Endothelial cell of umbilical vein (primary cell): ENCODE results near the gene ASS1. TPM values are rescaled to one million over a fixed set of nuclear protein-coding genes. Genes with fewer than 3 reads are reported as not detected.

ENCODE experiments used
- BruUV-seq: library from RNA; stranded (reverse); fragments of 400-500 nt; replicated peaks from 2 replicates; lab custom pipeline; 2021; lab: Mats Ljungman, UMichigan
- CTCF ChIA-PET: fragments of 300-600, 350-600 bp; sonication (Branson Sonifier 250); formaldehyde crosslinking; loops from one replicate; lab custom pipeline; 2021; ENCODE audit warnings: antibody characterized with exemption, inconsistent platforms; lab: Charles Lee
- POLR2A ChIA-PET: fragments of 300-600, 350-600 bp; sonication (Branson Sonifier 250); formaldehyde crosslinking; loops from one replicate; lab custom pipeline; 2021; ENCODE audit warnings: antibody characterized with exemption, inconsistent platforms; lab: Charles Lee
- DNase-seq: peaks from one replicate; pipeline ENCODE4 v3.0.0-alpha.2; 2011; ENCODE audit warnings: low read depth, low spot score
- FAIRE-seq: peaks from 2 replicates; lab custom pipeline; 2011; peaks lifted over from hg19 to GRCh38; lab: Jason Lieb, UNC
- H2AFZ ChIP-seq: 2 replicates; pipeline ENCODE4 v1.6.0; 2012; ENCODE audit warnings: low read depth, low read length, control low read depth, inconsistent platforms
- H3K27ac ChIP-seq: 2 replicates; pipeline ENCODE4 v1.5.1; 2011; ENCODE audit warnings: low read depth, mild to moderate bottlenecking, control low read depth, low read length, moderate library complexity; ENCODE audit not compliant: insufficient read depth
- H3K27me3 ChIP-seq, 2 experiments: 2 replicates each; pipeline versions ENCODE4 v1.6.0 to v1.6.1; 2011; ENCODE audit warnings: low read length in 2 of 2, mixed read lengths in 1 of 2; ENCODE audit not compliant: control insufficient read depth in 2 of 2, insufficient read depth in 2 of 2
- H3K36me3 ChIP-seq, 2 experiments: 2 replicates in 1 of 2; 3 replicates in 1 of 2; pipeline ENCODE4 v1.5.1; 2011; ENCODE audit warnings: low read length in 2 of 2, mild to moderate bottlenecking in 1 of 2, moderate library complexity in 1 of 2; ENCODE audit not compliant: control insufficient read depth in 2 of 2, insufficient read depth in 2 of 2; ENCODE audit errors: extremely low read depth in 1 of 2
- H3K4me1 ChIP-seq: 3 replicates; pipeline ENCODE4 v1.5.1; 2011; ENCODE audit warnings: mild to moderate bottlenecking, low read length; ENCODE audit not compliant: control insufficient read depth, insufficient read depth; ENCODE audit errors: extremely low read depth
- H3K4me2 ChIP-seq: 2 replicates; pipeline ENCODE4 v1.6.1; 2011; ENCODE audit warnings: low read length, control low read depth, mixed read lengths; ENCODE audit not compliant: insufficient read depth
- H3K4me3 ChIP-seq, 3 experiments: fragments of 200-600 bp in 1 of 3; sonication (generic), shearing (Covaris generic) in 1 of 3; replicated peaks in 1 of 3; 2 replicates each; pipeline ENCODE4 v1.5.1; 2011 to 2016; ENCODE audit warnings: control low read depth in 3 of 3, low read length in 3 of 3, mild to moderate bottlenecking in 2 of 3, inconsistent platforms in 1 of 3, low read depth in 1 of 3, moderate library complexity in 1 of 3; ENCODE audit not compliant: insufficient read depth in 1 of 3
- H3K79me2 ChIP-seq: 2 replicates; pipeline ENCODE4 v1.6.0; 2012; ENCODE audit warnings: low read length, inconsistent platforms; ENCODE audit not compliant: control insufficient read depth, insufficient read depth
- H3K9ac ChIP-seq: replicated peaks from 2 replicates; pipeline ENCODE3; 2011; ENCODE audit warnings: low read length, control low read depth; ENCODE audit not compliant: insufficient read depth; ENCODE audit errors: extremely low read depth
- H3K9me1 ChIP-seq: replicated peaks from 3 replicates; pipeline ENCODE4 v1.6.0; 2011; ENCODE audit warnings: mild to moderate bottlenecking, low read length; ENCODE audit not compliant: control insufficient read depth, insufficient read depth; ENCODE audit errors: extremely low read depth
- H3K9me3 ChIP-seq: replicated peaks from 2 replicates; pipeline ENCODE4 v1.5.1; 2012; ENCODE audit warnings: low read length, inconsistent platforms; ENCODE audit not compliant: control insufficient read depth, insufficient read depth
- H4K20me1 ChIP-seq: replicated peaks from 2 replicates; pipeline ENCODE3; 2011; ENCODE audit warnings: mild to moderate bottlenecking, low read length; ENCODE audit not compliant: control insufficient read depth, insufficient read depth; ENCODE audit errors: extremely low read depth
- CTCF ChIP-seq, 2 donors: IDR thresholded peaks; 1 replicate in 1 of 2; 2 replicates in 1 of 2; pipeline ENCODE4 v1.5.1; 2011; ENCODE audit warnings: low read length in 2 of 2, mild to moderate bottlenecking in 2 of 2, moderate library complexity in 2 of 2, control low read depth in 1 of 2, inconsistent platforms in 1 of 2, low read depth in 1 of 2; ENCODE audit not compliant: insufficient read depth in 1 of 2; ENCODE audit errors: extremely low read depth in 1 of 2
- EZH2 ChIP-seq: IDR thresholded peaks from 2 replicates; pipeline ENCODE4 v1.6.1; 2012; ENCODE audit warnings: borderline replicate concordance, low read depth, mild to moderate bottlenecking, moderate library complexity, low read length, inconsistent platforms; ENCODE audit not compliant: severe bottlenecking
- FOS ChIP-seq: IDR thresholded peaks from 2 replicates; pipeline ENCODE4 v1.6.1; 2011; ENCODE audit warnings: mild to moderate bottlenecking, low read length, moderate library complexity, borderline replicate concordance; ENCODE audit not compliant: insufficient read depth
- GATA2 ChIP-seq: IDR thresholded peaks from 2 replicates; pipeline ENCODE4 v1.7.0; 2011; ENCODE audit warnings: low read depth, mild to moderate bottlenecking, moderate library complexity, mixed read lengths, low read length; ENCODE audit not compliant: insufficient read length, insufficient read depth
- JUN ChIP-seq: IDR thresholded peaks from 2 replicates; pipeline ENCODE4 v1.6.1; 2011; ENCODE audit warnings: borderline replicate concordance, low read depth; ENCODE audit not compliant: insufficient read length, insufficient read depth
- MAX ChIP-seq: IDR thresholded peaks from 2 replicates; pipeline ENCODE4 v1.6.1; 2011; ENCODE audit not compliant: insufficient read depth, insufficient read length
- MYC ChIP-seq: IDR thresholded peaks from one replicate; pipeline ENCODE4 v1.6.1; 2011; ENCODE audit warnings: mild to moderate bottlenecking, low read depth, low read length
- POLR2A ChIP-seq: IDR thresholded peaks from 2 replicates; pipeline ENCODE4 v1.6.1; 2012; ENCODE audit warnings: low read depth, mild to moderate bottlenecking, control low read depth, low read length
- POLR2AphosphoS5 ChIP-seq: IDR thresholded peaks from 2 replicates; pipeline ENCODE4 v1.6.1; 2012; ENCODE audit warnings: low read depth, mild to moderate bottlenecking, control low read depth, low read length, moderate library complexity; ENCODE audit not compliant: insufficient read depth
- dilution Hi-C: fragments of 300-500 bp; cut with MboI; formaldehyde crosslinking; loops from one replicate; pipeline ENCODE4 v1.15.0; 2019; ENCODE audit warnings: low sequenced_read_pairs; ENCODE audit not compliant: extremely low pct_ligation_motif_present
- intact Hi-C: fragments of 100-400 bp; cut with micrococcal nuclease; formaldehyde crosslinking; loops from one replicate; pipeline ENCODE4 v1.10.0; 2022
- polyA plus RNA-seq, 4 experiments: library from polyadenylated mRNA; depleted of rRNA in 3 of 4; stranded (reverse) in 3 of 4; unstranded in 1 of 4; fragments of >200 nt; gene quantifications; 2 replicates each; pipeline versions ENCODE4 v1.2.1 to v1.2.3, GENCODE V29; 2011 to 2012; ENCODE audit warnings: missing spikeins in 1 of 4
- total RNA-seq: library from RNA; stranded (reverse); gene quantifications from 2 replicates; pipeline ENCODE4 v1.2.3, GENCODE V29; 2021

ASS1 gene
- total and polyA plus RNA-seq, 2 donors (not counting 3 experiments of a cell fraction or from before 2014, with no cell fraction given): 3.6 to 12.4 TPM

DNA sequence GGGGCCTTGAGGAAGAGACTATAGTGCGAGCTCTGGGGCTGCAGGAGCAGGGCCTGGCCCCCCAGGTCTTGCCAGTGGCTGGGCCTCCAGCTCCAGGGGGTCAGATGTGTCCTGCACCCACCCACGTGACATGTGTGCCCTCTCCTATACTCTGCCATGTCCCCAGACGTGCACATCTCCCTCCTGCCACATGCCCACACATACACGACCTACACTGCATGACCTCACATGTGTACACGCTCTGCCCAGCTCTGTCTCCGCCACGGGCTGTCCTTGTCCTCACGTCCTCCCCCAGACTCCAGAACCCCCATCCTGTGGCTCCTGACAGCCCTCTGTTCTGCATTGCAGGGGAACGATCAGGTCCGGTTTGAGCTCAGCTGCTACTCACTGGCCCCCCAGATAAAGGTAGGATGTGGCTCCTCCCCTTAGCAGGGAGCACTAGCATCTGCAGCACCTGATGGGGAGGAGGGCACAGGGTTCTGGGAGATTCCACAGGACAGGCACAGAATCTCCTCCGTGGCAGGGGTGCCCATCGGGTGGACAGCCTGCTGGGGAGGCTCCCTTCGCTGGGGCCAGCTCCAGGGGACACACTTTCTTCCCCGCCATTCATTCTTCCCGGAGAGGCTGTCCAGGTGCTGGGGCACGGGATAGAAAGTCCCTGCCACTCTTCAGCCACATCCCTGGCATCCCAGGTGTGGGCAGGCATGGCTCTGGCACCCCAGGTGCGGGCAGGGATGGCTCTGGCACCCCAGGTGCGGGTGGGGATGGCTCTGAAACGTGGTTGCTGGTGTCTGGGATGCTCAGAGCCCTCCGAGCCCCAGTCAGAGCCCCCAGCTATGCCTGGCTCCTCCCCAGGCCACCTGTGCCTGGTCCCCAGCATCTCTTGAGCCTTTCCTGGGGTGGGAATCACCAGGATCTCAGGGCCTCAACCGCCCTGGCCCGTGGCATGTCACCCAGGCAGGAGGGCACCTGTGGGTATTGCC is 19.3 kb downstream of the ASS1 start:
- H2AFZ ChIP-seq: no peak overlapping the region
- H3K27me3 ChIP-seq: no peaks in the 10 kb centered on the region
- no peak overlapping the region for H3K9ac ChIP-seq
- TF ChIP-seq JUN: no peak
- TF ChIP-seq FOS: no peak
- TF ChIP-seq GATA2: no peak
- no peak for TF ChIP-seq POLR2AphosphoS5
- TF ChIP-seq CTCF (IDR thresholded peaks at IDR 0.05; ENCODE audit: extremely low read depth in 1 of 2, insufficient read depth in 1 of 2, low read depth in 1 of 2, low read length in 2 of 2): no peak
- no peak for TF ChIP-seq POLR2A
- no peak for TF ChIP-seq EZH2
- TF ChIP-seq MYC: no peak
- TF ChIP-seq MAX: no peak
- no peaks in the 10 kb centered on the region for H3K79me2 ChIP-seq
- H3K36me3 ChIP-seq: no peaks in the 10 kb centered on the region
- POLR2A ChIA-PET: no interaction called here
- intact Hi-C loops (no loop called here), dilution Hi-C loops (no loop called here)
- no TSS peak for BruUV-seq
- CTCF ChIA-PET: interaction anchor here (1.4 to 10.3 kb wide), 3 partner anchors 11 to 220 kb away, joined by 4 to 163 read pairs (median 101); no protein-coding TSS in a partner anchor
- no peaks in the 10 kb centered on the region for H3K4me1 ChIP-seq
- no peaks in the 10 kb centered on the region for H3K9me1 ChIP-seq
- H4K20me1 ChIP-seq: no peaks in the 10 kb centered on the region
- H3K4me3 ChIP-seq: no peak overlapping the region
- H3K27ac ChIP-seq: no peak overlapping the region
- no peak overlapping the region for H3K4me2 ChIP-seq
- H3K9me3 ChIP-seq: no peaks in the 10 kb centered on the region
- no peak for FAIRE-seq
- no peak for DNase-seq
